ENCODE measurements around the gene GSK3B.

The GSK3B gene

DNA sequence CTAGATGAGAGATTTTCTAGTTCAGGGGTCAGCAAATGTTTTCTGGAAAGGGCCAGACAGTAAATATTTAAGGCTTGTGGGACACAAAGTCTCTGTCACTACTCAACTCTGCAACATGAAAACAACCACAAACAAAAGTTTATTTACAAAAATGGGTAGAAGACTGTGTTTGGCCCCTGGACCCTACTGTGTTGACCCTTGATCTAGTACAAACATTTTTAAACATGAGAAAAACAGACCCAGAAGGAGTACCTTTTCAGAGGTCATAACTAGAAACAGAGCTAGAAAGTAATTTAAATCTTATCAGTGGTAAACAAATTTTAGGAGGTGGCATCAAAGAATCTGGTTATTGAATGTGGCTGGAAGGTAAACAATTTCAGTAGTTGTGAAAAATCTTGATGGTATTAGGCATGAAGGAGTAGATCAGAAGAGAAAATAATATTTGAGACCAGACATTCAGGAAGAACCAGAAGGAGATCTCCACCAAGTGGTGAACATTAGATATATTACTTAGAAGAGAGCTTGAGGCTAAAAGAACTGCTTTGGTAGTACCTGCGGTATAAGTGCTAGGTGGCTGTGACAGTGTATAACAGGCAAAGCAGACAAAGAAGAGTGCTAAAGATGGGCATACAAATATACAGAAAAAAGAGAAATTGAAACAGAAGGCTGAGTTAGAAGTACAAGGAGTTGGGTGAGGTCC is 210.6 kb downstream of the GSK3B start:
- no peak for DNase-seq (ENCODE audit: low read depth in 2 of 2)

- no peak for DNase-seq (ENCODE audit: low read depth in 2 of 2)
Observed at GRCh38 chr3:119880966-119881365, 213.3 kb downstream of the GSK3B start.

DNA sequence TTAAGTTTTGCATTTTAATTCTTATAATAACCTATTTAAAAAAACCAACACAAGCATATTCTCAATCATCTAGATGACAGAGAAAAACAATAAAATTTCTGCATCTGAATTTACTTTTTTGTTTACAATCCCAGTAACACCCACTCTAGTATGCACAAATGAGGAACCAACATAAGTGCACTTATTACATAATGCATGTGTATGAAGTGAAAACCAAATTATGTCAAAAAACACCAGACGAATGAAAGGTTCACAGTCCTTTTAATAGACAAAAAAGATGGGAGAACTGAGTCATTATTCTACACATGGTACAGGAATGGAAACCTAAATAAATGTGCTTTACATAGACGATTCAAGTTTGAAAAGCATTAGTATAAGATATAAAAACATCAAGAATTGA is 220.6 kb downstream of the GSK3B start:
- no peak for DNase-seq (ENCODE audit: low read depth in 2 of 2)

DNA sequence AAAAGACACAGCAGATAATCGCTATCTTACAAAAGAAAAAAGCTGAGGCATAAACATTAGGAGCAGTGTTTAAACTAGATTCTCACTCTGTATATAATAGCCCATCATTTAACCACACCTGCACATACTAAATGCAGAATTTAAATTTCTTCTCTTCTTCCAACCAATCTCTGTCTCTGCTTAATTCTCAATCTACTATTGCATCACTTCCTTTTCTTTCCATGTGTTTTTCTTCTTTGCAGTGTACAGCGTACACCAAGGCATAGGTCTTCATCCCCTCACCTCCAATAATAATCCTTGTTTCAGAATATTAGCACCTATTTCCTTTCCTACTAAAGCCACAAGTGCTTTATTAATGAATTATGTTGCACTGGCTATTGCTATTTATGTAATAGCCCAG is 221.5 kb downstream of the GSK3B start:
- no peak for DNase-seq (ENCODE audit: low read depth in 2 of 2)

DNA sequence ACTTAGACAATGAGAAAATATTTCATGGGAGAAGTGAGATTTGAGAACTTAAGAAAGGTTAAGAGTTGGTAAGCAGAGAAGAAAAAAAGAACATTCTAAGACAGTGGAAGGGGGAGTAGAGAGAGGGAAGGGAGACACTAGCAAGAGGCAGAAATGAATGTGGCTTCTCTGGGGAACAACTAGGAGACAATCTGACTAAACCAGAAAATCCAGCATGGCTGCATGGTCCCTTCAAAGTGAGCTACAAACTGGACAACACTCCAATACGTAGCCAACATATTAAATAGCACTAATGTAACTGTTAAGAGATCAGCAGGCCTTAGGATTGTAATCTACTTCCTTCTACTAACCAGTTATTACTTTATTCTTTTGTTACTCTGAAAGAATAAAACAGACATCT is 222.7 kb downstream of the GSK3B start:
- DNase-seq (ENCODE audit: low read depth in 2 of 2): no peak

- no peak for DNase-seq (ENCODE audit: low read depth in 2 of 2)
Observed at GRCh38 chr3:119870512-119870911, 223.7 kb downstream of the GSK3B start.

- no peak for DNase-seq (ENCODE audit: low read depth in 2 of 2)
Observed at GRCh38 chr3:119864476-119864875, 229.8 kb downstream of the GSK3B start.

- DNase-seq (ENCODE audit: low read depth in 2 of 2): no peak
Observed at GRCh38 chr3:119862616-119863015, 231.6 kb downstream of the GSK3B start.

- no peak for DNase-seq (ENCODE audit: low read depth in 2 of 2)
Observed at GRCh38 chr3:119861681-119862080, 232.6 kb downstream of the GSK3B start.

DNA sequence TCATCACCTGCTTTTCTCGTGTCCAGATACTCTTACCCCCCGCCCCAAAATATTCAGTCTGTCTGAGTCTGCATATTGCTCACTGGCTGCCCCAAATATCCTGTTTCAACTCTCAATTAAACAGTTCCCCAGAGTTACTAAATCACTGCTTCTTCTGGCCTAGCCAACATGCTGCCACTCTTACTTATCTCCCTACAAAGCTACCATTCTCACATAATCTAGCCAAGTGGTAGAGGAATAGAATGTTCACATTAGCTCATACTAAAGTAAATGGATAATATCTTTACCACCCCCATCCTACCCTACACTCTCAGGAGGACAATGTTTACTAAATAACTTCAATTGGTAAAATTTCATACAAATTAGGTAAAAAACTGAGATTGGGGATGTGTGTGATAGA is 234.5 kb downstream of the GSK3B start:
- DNase-seq (ENCODE audit: low read depth in 2 of 2): no peak

GRCh38 chr3:119858957-119859356 is 235.3 kb downstream of the GSK3B start:
- DNase-seq (ENCODE audit: low read depth in 2 of 2): no peak

GRCh38 chr3:119856695-119857094 is 237.6 kb downstream of the GSK3B start:
- DNase-seq (ENCODE audit: low read depth in 2 of 2): no peak

- no peak for DNase-seq (ENCODE audit: low read depth in 2 of 2)
Observed at GRCh38 chr3:119849126-119849525, 245.1 kb downstream of the GSK3B start.

- no peak for DNase-seq (ENCODE audit: low read depth in 2 of 2)
Observed at GRCh38 chr3:119841808-119842471, 252.3 kb downstream of the GSK3B start.

DNA sequence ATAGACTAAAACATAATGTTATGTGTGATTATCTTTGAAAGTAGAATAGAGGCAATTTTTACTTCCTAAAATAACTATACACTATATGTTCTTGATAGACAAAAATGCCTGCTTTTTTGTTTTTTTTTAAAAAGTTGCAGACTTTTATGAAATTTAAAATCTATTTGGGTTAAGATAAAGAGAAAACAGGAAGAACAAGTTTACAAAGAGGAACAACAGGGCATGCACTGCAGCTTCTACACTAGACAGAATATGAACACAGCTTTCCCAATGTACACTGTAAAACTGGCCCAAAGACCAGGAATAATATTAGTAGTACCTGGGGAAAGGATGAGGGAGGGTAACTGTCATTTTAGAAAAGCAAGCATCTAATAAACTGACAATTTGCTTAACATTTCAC is 258.7 kb downstream of the GSK3B start:
- DNase-seq (ENCODE audit: low read depth in 2 of 2): no peak

GRCh38 chr3:119834754-119835370 is 259.4 kb downstream of the GSK3B start:
- no peak for DNase-seq (ENCODE audit: low read depth in 2 of 2)

GRCh38 chr3:119831941-119832371 is 262.3 kb downstream of the GSK3B start:
- DNase-seq (ENCODE audit: low read depth in 2 of 2): no peak

DNA sequence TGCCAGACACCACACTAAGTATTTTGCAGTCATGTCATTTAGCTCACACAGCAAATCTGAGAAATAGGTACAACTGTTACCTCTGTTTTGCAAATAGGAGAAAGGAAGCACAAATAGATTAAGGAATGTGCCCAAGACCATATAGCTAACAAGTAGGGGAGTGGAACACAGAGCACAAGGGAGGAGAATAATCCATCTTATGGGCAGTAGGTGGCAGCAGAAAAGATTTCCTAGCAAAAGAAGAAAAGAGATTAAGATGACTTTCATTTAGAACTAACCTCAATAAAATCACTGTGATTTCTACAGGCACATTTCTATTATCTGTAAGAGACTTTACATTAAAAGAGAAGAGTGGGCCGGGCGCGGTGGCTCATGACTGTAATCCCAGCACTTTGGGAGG is 263.2 kb downstream of the GSK3B start:
- DNase-seq (ENCODE audit: low read depth in 2 of 2): no peak

- DNase-seq (ENCODE audit: low read depth in 2 of 2): no peak
Observed at GRCh38 chr3:119829420-119829819, 264.8 kb downstream of the GSK3B start.

- DNase-seq (ENCODE audit: low read depth in 2 of 2): no peak
Observed at GRCh38 chr3:119826711-119827608, 267.3 kb downstream of the GSK3B start.

- DNase-seq (ENCODE audit: low read depth in 2 of 2): no peak
Observed at GRCh38 chr3:119825820-119826219, 268.4 kb downstream of the GSK3B start.

GRCh38 chr3:119819806-119820205 is 274.4 kb downstream of the GSK3B start:
- DNase-seq (ENCODE audit: low read depth in 2 of 2): no peak

Measured in stimulated activated CD8-positive, alpha-beta memory T cell treated with anti-CD3 and anti-CD28 coated beads, Interleukin-2, amount 100 ng/mL, for 48 hours (primary cell).